CD4-positive, alpha-beta T cell treated with Interferon gamma for 1 hour (primary cell): Measurements from ENCODE around the gene KLF17.

Experiments
- DNase-seq: peaks from one replicate; pipeline ENCODE4 v3.0.0-alpha.2; 2020

Gene KLF17

GRCh38 chr1:44157903-44158302 lies 39.3 kb downstream of the KLF17 start:
- no peak for DNase-seq

DNA sequence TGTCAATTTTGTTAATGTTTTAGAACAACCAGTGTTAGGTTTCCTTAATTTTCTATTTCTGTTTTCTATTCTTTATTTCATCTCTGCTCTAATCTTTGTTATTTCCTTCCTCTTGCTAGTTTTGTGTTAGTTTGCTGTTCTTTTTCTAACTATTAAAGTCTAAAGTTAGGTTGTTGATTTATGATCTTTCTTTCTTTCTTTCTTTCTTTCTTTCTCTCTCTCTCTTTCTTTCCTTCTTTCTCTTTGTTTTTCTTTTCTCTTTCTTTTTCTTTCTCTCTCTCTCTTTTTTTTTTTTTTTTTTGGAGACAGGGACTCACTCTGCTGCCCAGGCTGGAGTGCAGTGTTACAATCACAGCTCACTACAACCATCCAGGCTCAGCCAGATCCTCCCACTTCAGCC lies 40.2 kb downstream of the KLF17 start:
- no peak for DNase-seq

DNA sequence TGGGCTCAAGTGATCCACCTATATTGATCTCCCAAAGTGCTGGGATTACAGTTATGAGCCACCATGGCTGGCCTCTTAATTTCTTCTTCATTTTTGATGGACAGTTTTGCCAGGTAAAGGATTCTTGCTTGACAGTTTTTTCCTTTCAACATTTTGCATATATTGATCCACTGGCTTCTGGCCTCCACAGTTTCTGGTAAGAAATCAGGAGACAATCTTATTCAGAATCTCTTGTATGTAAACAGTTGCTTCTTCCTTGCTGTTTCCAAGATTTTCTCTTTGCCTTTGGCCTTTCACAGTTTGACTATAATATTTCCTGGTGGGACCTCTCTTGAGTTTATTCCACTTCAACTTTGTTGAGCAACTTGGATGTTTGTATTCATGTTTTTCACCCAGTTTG lies 42.9 kb downstream of the KLF17 start:
- DNase-seq, result no peak

DNA sequence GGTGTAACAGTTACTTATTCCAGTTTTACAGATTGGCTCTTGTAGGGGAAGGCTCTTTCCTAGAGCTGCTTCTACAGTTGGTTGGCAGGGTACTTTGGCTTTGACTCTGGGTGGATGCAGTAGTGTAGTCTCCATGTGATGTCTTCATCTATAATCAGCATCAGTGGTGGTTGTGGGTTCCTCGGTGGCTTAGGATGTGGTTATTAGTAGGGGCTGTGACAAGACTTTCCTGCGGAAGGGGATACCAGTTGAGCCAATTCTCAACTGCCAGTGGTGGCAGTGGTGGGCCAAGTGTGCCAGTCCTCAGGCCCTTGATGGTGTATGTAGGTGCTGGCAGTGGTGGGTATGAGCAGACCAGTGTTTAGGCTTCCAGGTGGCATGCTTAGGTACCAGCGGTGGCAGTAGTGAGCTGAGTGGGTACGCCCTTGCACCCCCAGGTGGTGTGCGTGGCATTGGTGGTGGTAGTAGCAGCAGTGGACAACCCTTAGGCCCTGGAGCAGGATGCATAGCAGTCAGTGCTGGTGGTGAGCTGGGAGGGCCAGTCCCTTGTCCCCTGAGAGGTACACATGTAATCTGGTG lies 50.0 kb downstream of the KLF17 start:
- no peak for DNase-seq

- no peak for DNase-seq
These were observed 51.7 kb downstream of the KLF17 start for GRCh38 chr1:44170281-44170823.

GRCh38 chr1:44174630-44175029 lies 56.0 kb downstream of the KLF17 start:
- DNase-seq, result no peak
